HCT116 (cell line): Measurements from ENCODE around the gene RAB3C. TPM values are rescaled to one million over a fixed set of nuclear protein-coding genes. Genes with fewer than 3 reads are reported as not detected.

Source experiments
- ATAC-seq: fragments of 200-7000 bp; cut with Tn5 transposase; 2 replicates; pipeline ENCODE4 v1.9.1; 2020; ENCODE audit warnings: mild to moderate bottlenecking, moderate library complexity
- BruUV-seq: library from RNA; stranded (reverse); fragments of 400-500 nt; replicated peaks from 2 replicates; lab custom pipeline; 2021; lab: Mats Ljungman, UMichigan
- CTCF ChIA-PET: fragments of 300-600 bp; sonication (Branson Sonifier 250); formaldehyde crosslinking; loops from one replicate; lab custom pipeline; 2021; ENCODE audit warnings: antibody characterized with exemption; lab: Charles Lee
- POLR2A ChIA-PET: fragments of 300-600, 350-600 bp; sonication (Branson Sonifier 250); formaldehyde crosslinking; loops from one replicate; lab custom pipeline; 2021; ENCODE audit warnings: antibody characterized with exemption; lab: Charles Lee
- RAD21 ChIA-PET, 2 experiments: fragments of 300-600 bp; sonication (Branson Sonifier 250); formaldehyde crosslinking; loops; one replicate each; lab custom pipeline; 2023; ENCODE audit warnings: low total read pairs in 2 of 2; ENCODE audit not compliant: uncharacterized antibody in 2 of 2, unreplicated experiment in 2 of 2, low non-redundant PET in 1 of 2; lab: Charles Lee
- DNase-seq: peaks from one replicate; pipeline ENCODE4 v3.0.0-alpha.2; 2010; ENCODE audit warnings: low read depth, low spot score
- H2AFZ ChIP-seq: fragments of 200-600 bp; shearing (Covaris generic), sonication (generic); 2 replicates; pipeline ENCODE4 v1.6.1; 2017; ENCODE audit warnings: low read depth, mixed run types, mixed read lengths, antibody characterized with exemption, low read length; ENCODE audit not compliant: poor library complexity, severe bottlenecking
- H3K27ac ChIP-seq: 2 replicates; pipeline ENCODE4 v1.5.1; 2012; ENCODE audit warnings: low read depth, low read length
- H3K27me3 ChIP-seq: fragments of 200-600 bp; sonication (generic); 2 replicates; pipeline ENCODE4 v1.6.1; 2016; ENCODE audit warnings: mixed run types, low read length, mixed read lengths; ENCODE audit not compliant: insufficient read depth
- H3K36me3 ChIP-seq, 2 experiments: fragments of 200-500 bp in 1 of 2; fragments of 200-600 bp in 1 of 2; sonication (Bioruptor generic) in 1 of 2; sonication (generic) in 1 of 2; 2 replicates each; pipeline versions ENCODE4 v1.5.1 to v1.6.1; 2014 to 2016; ENCODE audit warnings: low read length in 2 of 2, inconsistent platforms in 1 of 2, mixed read lengths in 1 of 2, mixed run types in 1 of 2; ENCODE audit not compliant: insufficient read depth in 2 of 2, control insufficient read depth in 1 of 2
- H3K4me1 ChIP-seq, 2 experiments: fragments of 200-600 bp in 1 of 2; sonication (generic) in 1 of 2; 2 replicates each; pipeline versions ENCODE4 v1.5.1 to v1.6.1; 2012 to 2017; ENCODE audit warnings: low read length in 2 of 2, inconsistent platforms in 1 of 2, mild to moderate bottlenecking in 1 of 2, mixed read lengths in 1 of 2, mixed run types in 1 of 2, moderate library complexity in 1 of 2; ENCODE audit not compliant: insufficient read depth in 2 of 2, control insufficient read depth in 1 of 2
- H3K4me2 ChIP-seq: fragments of 200-600 bp; sonication (generic); 2 replicates; pipeline ENCODE4 v1.6.1; 2017; ENCODE audit warnings: mixed run types, low read length, mixed read lengths
- H3K4me3 ChIP-seq, 2 experiments: fragments of 200-600 bp in 1 of 2; sonication (generic) in 1 of 2; replicated peaks in 1 of 2; 2 replicates each; pipeline ENCODE4 v1.5.1; 2011 to 2016; ENCODE audit warnings: low read length in 2 of 2, control low read depth in 1 of 2, low read depth in 1 of 2, mild to moderate bottlenecking in 1 of 2, mixed read lengths in 1 of 2, mixed run types in 1 of 2
- H3K79me2 ChIP-seq: fragments of 200-600 bp; sonication (generic); 2 replicates; pipeline ENCODE4 v1.6.1; 2017; ENCODE audit warnings: mild to moderate bottlenecking, mixed run types, low read length, moderate library complexity, mixed read lengths; ENCODE audit not compliant: insufficient read depth
- H3K9ac ChIP-seq: fragments of 200-600 bp; sonication (generic); 2 replicates; pipeline ENCODE4 v1.6.1; 2016; ENCODE audit warnings: low read length, mixed read lengths
- H3K9me2 ChIP-seq: fragments of 200-600 bp; sonication (generic), shearing (Covaris generic); 2 replicates; pipeline ENCODE4 v1.6.1; 2017; ENCODE audit warnings: mixed run types, mild to moderate bottlenecking, moderate library complexity; ENCODE audit not compliant: insufficient read depth
- H3K9me3 ChIP-seq, 2 experiments: fragments of 200-500 bp in 1 of 2; fragments of 200-600 bp in 1 of 2; sonication (Bioruptor generic) in 1 of 2; sonication (generic) in 1 of 2; 2 replicates each; pipeline ENCODE4 v1.6.1; 2014 to 2017; ENCODE audit warnings: low read length in 2 of 2, mixed read lengths in 2 of 2, inconsistent platforms in 1 of 2, low read depth in 1 of 2, mild to moderate bottlenecking in 1 of 2, mixed run types in 1 of 2, moderate library complexity in 1 of 2; ENCODE audit not compliant: control insufficient read depth in 1 of 2, insufficient read depth in 1 of 2
- H4K20me1 ChIP-seq: fragments of 200-600 bp; sonication (generic), shearing (Covaris generic); 2 replicates; pipeline ENCODE4 v1.6.1; 2017; ENCODE audit warnings: mixed run types, mild to moderate bottlenecking, moderate library complexity; ENCODE audit not compliant: insufficient read depth
- CBX3 ChIP-seq: IDR thresholded peaks from 2 replicates; pipeline ENCODE4 v1.6.1; 2012; ENCODE audit warnings: low read depth
- EGR1 ChIP-seq: IDR thresholded peaks from 2 replicates; pipeline ENCODE4 v1.6.1; 2012; ENCODE audit warnings: low read depth
- ELF1 ChIP-seq: IDR thresholded peaks from 2 replicates; pipeline ENCODE4 v1.6.1; 2012; ENCODE audit warnings: low read depth, borderline replicate concordance
- EZH2phosphoT487 ChIP-seq: fragments of 200-600 bp; IDR thresholded peaks from 2 replicates; pipeline ENCODE4 v1.6.1; 2018; ENCODE audit warnings: antibody characterized with exemption, borderline replicate concordance
- FOSL1 ChIP-seq: IDR thresholded peaks from 2 replicates; pipeline ENCODE4 v1.6.1; 2012; ENCODE audit warnings: low read depth
- POLR2AphosphoS5 ChIP-seq: IDR thresholded peaks from 2 replicates; pipeline ENCODE4 v1.6.1; 2011; ENCODE audit warnings: mild to moderate bottlenecking, low read depth, low read length, moderate library complexity
- RAD21 ChIP-seq: IDR thresholded peaks from 2 replicates; pipeline ENCODE4 v1.6.1; 2012; ENCODE audit warnings: low read depth, mild to moderate bottlenecking
- SIN3A ChIP-seq: IDR thresholded peaks from 2 replicates; pipeline ENCODE4 v1.6.1; 2012; ENCODE audit warnings: low read depth
- SRF ChIP-seq: IDR thresholded peaks from 2 replicates; pipeline ENCODE4 v1.6.1; 2012; ENCODE audit warnings: low read depth
- intact Hi-C: fragments of 100-400 bp; cut with micrococcal nuclease; formaldehyde crosslinking; loops from 2 replicates; pipeline ENCODE4 v1.10.0; 2022
- total RNA-seq: library from RNA; stranded (reverse); gene quantifications from one replicate; pipeline ENCODE4 v1.2.1, GENCODE V29; 2021; ENCODE audit not compliant: unreplicated experiment
- TF ChIP-seq, protein P1 (sequence below), 3 experiments: fragments of 200-600 bp in 1 of 3; sonication (generic) in 1 of 3; IDR thresholded peaks in 2 of 3; conservative IDR thresholded peaks in 1 of 3; 2 replicates each; pipeline ENCODE4 v1.5.1; 2012 to 2017; ENCODE audit warnings: low read depth in 2 of 3, low read length in 2 of 3, antibody characterized with exemption in 1 of 3, borderline replicate concordance in 1 of 3, control low read depth in 1 of 3, mild to moderate bottlenecking in 1 of 3, mixed read lengths in 1 of 3, mixed run types in 1 of 3, moderate library complexity in 1 of 3; ENCODE audit not compliant: insufficient read depth in 1 of 3

RAB3C gene
- total RNA-seq, 1 experiment from 2014 or later = not detected

DNA sequence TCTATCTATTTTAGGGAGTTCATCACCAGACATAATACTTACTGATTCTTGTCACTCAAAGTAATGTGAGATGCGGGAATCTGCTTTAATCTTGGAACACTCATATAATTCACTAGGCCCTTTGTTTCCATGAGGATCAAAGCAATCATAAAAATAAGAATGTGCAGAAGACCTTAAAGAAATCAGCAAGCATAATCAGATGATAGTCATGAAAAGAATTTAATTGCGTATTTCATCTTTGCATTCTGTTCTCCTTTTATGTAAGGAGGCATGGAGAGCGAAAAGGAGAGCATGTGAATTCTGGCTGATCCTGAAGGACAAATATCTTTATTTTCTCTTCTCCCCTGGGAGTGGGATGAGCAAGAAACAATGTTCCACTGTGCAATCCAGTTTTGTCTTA lies 128.0 kb downstream of the RAB3C start (continued):
- TF ChIP-seq, protein P1, sequence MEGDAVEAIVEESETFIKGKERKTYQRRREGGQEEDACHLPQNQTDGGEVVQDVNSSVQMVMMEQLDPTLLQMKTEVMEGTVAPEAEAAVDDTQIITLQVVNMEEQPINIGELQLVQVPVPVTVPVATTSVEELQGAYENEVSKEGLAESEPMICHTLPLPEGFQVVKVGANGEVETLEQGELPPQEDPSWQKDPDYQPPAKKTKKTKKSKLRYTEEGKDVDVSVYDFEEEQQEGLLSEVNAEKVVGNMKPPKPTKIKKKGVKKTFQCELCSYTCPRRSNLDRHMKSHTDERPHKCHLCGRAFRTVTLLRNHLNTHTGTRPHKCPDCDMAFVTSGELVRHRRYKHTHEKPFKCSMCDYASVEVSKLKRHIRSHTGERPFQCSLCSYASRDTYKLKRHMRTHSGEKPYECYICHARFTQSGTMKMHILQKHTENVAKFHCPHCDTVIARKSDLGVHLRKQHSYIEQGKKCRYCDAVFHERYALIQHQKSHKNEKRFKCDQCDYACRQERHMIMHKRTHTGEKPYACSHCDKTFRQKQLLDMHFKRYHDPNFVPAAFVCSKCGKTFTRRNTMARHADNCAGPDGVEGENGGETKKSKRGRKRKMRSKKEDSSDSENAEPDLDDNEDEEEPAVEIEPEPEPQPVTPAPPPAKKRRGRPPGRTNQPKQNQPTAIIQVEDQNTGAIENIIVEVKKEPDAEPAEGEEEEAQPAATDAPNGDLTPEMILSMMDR (IDR thresholded peaks at IDR 0.05 in 2 of 3, conservative IDR thresholded peaks at IDR 0.05 in 1 of 3; ENCODE audit: borderline replicate concordance in 1 of 3, insufficient read depth in 1 of 3, low read depth in 2 of 3, low read length in 2 of 3) = no peak
- TF ChIP-seq ELF1 (no peak), CBX3 (no peak), EZH2phosphoT487 (no peak)

DNA sequence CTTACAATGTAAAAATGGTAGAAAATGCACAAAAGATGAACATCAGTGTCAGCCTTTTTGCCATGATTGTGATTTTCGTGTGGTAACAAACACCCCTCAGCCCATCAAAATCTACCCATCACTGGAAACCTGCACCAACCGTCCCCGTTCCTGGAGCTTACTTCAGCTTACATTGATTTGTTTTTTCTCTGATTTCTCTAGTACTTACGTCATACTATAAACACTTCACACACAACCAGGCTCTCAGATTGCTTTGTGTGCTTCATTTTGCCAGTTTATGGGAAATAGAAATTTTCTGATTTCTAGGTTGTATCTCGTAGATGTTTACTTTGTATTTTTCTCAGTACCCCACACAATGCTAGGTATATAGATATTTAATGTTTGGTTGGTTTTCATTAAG lies 129.1 kb downstream of the RAB3C start:
- Histone ChIP-seq H3K27ac (no peak overlapping the region), H3K9me3 (no peaks in the 10 kb centered on the region; a peak in 1 of 4 replicates), H4K20me1 (no peaks in the 10 kb centered on the region), H3K79me2 (no peaks in the 10 kb centered on the region), H3K4me3 (no peak overlapping the region), H3K4me2 (no peak overlapping the region), H3K27me3 (0 out of 2 replicates have a peak, but pooled peaks cover 3% of the 10 kb centered on the region), H3K9me2 (no peaks in the 10 kb centered on the region), H3K4me1 (no peaks in the 10 kb centered on the region), H3K36me3 (no peaks in the 10 kb centered on the region), H2AFZ (no peak overlapping the region), H3K9ac (no peak overlapping the region)
- ATAC-seq = no peak
- TF ChIP-seq POLR2AphosphoS5 = no peak
- TF ChIP-seq FOSL1 = no peak
- TF ChIP-seq, protein P1 (IDR thresholded peaks at IDR 0.05 in 2 of 3, conservative IDR thresholded peaks at IDR 0.05 in 1 of 3; ENCODE audit: borderline replicate concordance in 1 of 3, insufficient read depth in 1 of 3, low read depth in 2 of 3, low read length in 2 of 3) = no peak
- TF ChIP-seq SIN3A = no peak
- no peak for TF ChIP-seq RAD21
- TF ChIP-seq EGR1 = no peak
- TF ChIP-seq SRF = no peak
- intact Hi-C loops = loop anchor here (10.0 kb wide), 1 partner anchor 217 kb away; the partner anchor contains the start of gene GAPT
- no peak for DNase-seq
- POLR2A ChIA-PET = no interaction called here
- CTCF ChIA-PET = no interaction called here
- BruUV-seq = no TSS peak
- RAD21 ChIA-PET = no interaction called here
